Stimulated activated CD8-positive, alpha-beta memory T cell treated with anti-CD3 and anti-CD28 coated beads, Interleukin-12 subunit alpha, Interleukin-12 subunit beta, amount 100 ng/mL, for 24 hours (primary cell): ENCODE results near the gene BMAL1.
A peak's percentile ranks its signal among the peaks of the same experiment; 100 is the strongest.

ENCODE experiments used
- DNase-seq: peaks from one replicate; pipeline ENCODE4 v3.0.0-alpha.2; 2020; ENCODE audit errors: extremely low read depth

The BMAL1 gene

GRCh38 chr11:13343067-13343466, 65.5 kb downstream of the BMAL1 start:
- no peak for DNase-seq

GRCh38 chr11:13343931-13344717, 66.5 kb downstream of the BMAL1 start:
- peak; percentile 14 for DNase-seq

GRCh38 chr11:13344818-13345217, 67.2 kb downstream of the BMAL1 start:
- DNase-seq: no peak

GRCh38 chr11:13346470-13346869, 68.9 kb downstream of the BMAL1 start:
- DNase-seq: no peak

- DNase-seq: no peak
These were observed 70.3 kb downstream of the BMAL1 start for GRCh38 chr11:13347901-13348300.

GRCh38 chr11:13348305-13348704, 70.7 kb downstream of the BMAL1 start:
- DNase-seq: no peak

- DNase-seq: no peak
These were observed 71.5 kb downstream of the BMAL1 start for GRCh38 chr11:13349046-13349445.

GRCh38 chr11:13349581-13349980, 72.0 kb downstream of the BMAL1 start:
- DNase-seq: no peak

GRCh38 chr11:13352711-13353110, 75.1 kb downstream of the BMAL1 start:
- no peak for DNase-seq

GRCh38 chr11:13354335-13354734, 76.7 kb downstream of the BMAL1 start:
- no peak for DNase-seq

- no peak for DNase-seq
These were observed 77.6 kb downstream of the BMAL1 start for GRCh38 chr11:13355191-13355590.

GRCh38 chr11:13357232-13357631, 79.6 kb downstream of the BMAL1 start:
- no peak for DNase-seq

GRCh38 chr11:13358596-13359270, 81.1 kb downstream of the BMAL1 start:
- DNase-seq: no peak

GRCh38 chr11:13362596-13363109, 85.1 kb downstream of the BMAL1 start:
- DNase-seq: no peak

- no peak for DNase-seq
These were observed 86.8 kb downstream of the BMAL1 start for GRCh38 chr11:13364388-13364787.

- no peak for DNase-seq
These were observed 88.9 kb downstream of the BMAL1 start for GRCh38 chr11:13366266-13367026.

GRCh38 chr11:13367115-13367514, 89.5 kb downstream of the BMAL1 start:
- DNase-seq: no peak

- DNase-seq: no peak
These were observed 90.5 kb downstream of the BMAL1 start for GRCh38 chr11:13368041-13368446.

GRCh38 chr11:13373216-13373615, 95.6 kb downstream of the BMAL1 start:
- DNase-seq: no peak

- DNase-seq: no peak
These were observed 98.2 kb downstream of the BMAL1 start for GRCh38 chr11:13375798-13376197.

GRCh38 chr11:13376402-13376801, 98.8 kb downstream of the BMAL1 start:
- no peak for DNase-seq

GRCh38 chr11:13376838-13377237, 99.2 kb downstream of the BMAL1 start:
- no peak for DNase-seq
